Right lobe of liver (tissue), 4 donors: ENCODE results near the gene RERE.

Source experiments
- POLR2A ChIP-seq: fragments of 450-650 bp; IDR thresholded peaks from one replicate; pipeline ENCODE4 v1.6.1; 2017; ENCODE audit warnings: antibody characterized with exemption, mild to moderate bottlenecking
- TF ChIP-seq, protein P1 (sequence below), 4 donors: fragments of 200-600 bp in 3 of 4; fragments of 450-650 bp in 1 of 4; IDR thresholded peaks; one replicate each; pipeline versions ENCODE4 v1.5.1 to v1.8.0; 2016 to 2022; ENCODE audit warnings: antibody characterized with exemption in 4 of 4, mild to moderate bottlenecking in 2 of 4
- donor health status: DM: no; HTN: no; CAD: no.
- donor health status: DM: no; HTN: no; CAD: no.
- donor health status: DM: no; HTN: yes; CAD: no.

DNA sequence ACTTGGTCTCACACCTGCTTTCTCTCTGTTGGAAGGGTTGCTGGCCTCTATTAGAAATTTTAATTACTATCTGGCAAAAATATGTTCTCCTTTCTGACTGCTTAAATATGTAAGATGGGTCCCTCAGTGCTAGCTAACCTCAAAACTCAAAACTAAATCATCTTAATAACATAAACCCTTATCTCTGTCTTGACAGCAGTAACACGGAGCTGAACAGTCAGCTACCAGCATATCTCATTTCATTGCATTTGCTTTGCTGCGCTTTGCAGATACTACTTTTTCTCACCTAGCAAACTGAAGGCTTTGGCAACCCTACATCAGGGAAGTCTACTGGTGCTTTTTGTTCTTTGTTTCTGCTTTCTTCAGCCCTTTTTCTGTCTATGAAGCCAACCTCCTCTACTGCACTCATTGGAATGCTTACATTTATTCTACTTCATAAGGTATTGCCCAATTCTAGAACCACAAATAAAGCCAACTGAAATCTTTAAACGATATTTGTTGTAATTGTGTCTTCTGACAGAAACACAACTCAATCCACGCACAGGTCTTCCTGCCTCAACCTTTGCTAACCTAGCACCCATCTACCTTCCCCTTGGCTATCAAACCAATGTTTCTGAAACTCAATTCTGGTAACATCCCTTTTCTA lies 95.6 kb downstream of the RERE start:
- TF ChIP-seq, protein P1, sequence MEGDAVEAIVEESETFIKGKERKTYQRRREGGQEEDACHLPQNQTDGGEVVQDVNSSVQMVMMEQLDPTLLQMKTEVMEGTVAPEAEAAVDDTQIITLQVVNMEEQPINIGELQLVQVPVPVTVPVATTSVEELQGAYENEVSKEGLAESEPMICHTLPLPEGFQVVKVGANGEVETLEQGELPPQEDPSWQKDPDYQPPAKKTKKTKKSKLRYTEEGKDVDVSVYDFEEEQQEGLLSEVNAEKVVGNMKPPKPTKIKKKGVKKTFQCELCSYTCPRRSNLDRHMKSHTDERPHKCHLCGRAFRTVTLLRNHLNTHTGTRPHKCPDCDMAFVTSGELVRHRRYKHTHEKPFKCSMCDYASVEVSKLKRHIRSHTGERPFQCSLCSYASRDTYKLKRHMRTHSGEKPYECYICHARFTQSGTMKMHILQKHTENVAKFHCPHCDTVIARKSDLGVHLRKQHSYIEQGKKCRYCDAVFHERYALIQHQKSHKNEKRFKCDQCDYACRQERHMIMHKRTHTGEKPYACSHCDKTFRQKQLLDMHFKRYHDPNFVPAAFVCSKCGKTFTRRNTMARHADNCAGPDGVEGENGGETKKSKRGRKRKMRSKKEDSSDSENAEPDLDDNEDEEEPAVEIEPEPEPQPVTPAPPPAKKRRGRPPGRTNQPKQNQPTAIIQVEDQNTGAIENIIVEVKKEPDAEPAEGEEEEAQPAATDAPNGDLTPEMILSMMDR (IDR thresholded peaks at IDR 0.05): no peak
- no peak for TF ChIP-seq POLR2A
